Measurements from ENCODE around the gene CRLF1.

CRLF1 gene

GRCh38 chr19:18635831-18636182, 29.2 kb upstream of the CRLF1 start:
- Histone ChIP-seq H3K36me3 (ENCODE audit: control insufficient read depth, insufficient read depth, low read length) (no peaks in the 10 kb centered on the region), H3K4me3 (ENCODE audit: extremely low read depth, insufficient read depth, low read length, poor library complexity, severe bottlenecking) (peak overlapping the region; percentile 79), H3K4me1 (ENCODE audit: control insufficient read depth, insufficient read depth, low read length, poor library complexity, severe bottlenecking) (peaks cover 6% of the 10 kb centered on the region), H3K9me3 (ENCODE audit: control insufficient read depth, low read length) (no peaks in the 10 kb centered on the region), H3K27ac (ENCODE audit: low read depth, low read length, severe bottlenecking) (no peak overlapping the region)
- WGBS, 2 experiments (ENCODE audit: insufficient coverage in 2 of 2), result 5 to 10% methylated on average over 3 to 4 of the region's 6 CpGs

- H3K27ac ChIP-seq (ENCODE audit: low read depth, low read length, severe bottlenecking), result no peak overlapping the region
Measured at GRCh38 chr19:18634612-18635297, 28.2 kb upstream of the CRLF1 start.

GRCh38 chr19:18633321-18633720, 26.7 kb upstream of the CRLF1 start:
- 83 to 86% methylated on average over 8 of the region's 8 CpGs for WGBS, 2 experiments (ENCODE audit: insufficient coverage in 2 of 2)
- Histone ChIP-seq H3K4me1 (ENCODE audit: control insufficient read depth, insufficient read depth, low read length, poor library complexity, severe bottlenecking) (peaks cover 6% of the 10 kb centered on the region), H3K36me3 (ENCODE audit: control insufficient read depth, insufficient read depth, low read length) (no peaks in the 10 kb centered on the region), H3K9me3 (ENCODE audit: control insufficient read depth, low read length) (no peaks in the 10 kb centered on the region), H3K27ac (ENCODE audit: low read depth, low read length, severe bottlenecking) (no peak overlapping the region), H3K4me3 (ENCODE audit: extremely low read depth, insufficient read depth, low read length, poor library complexity, severe bottlenecking) (no peak overlapping the region)

More at GRCh38 chr19:18634612-18635297, 28.2 kb upstream of the CRLF1 start:
- H3K4me1 ChIP-seq (ENCODE audit: control insufficient read depth, insufficient read depth, low read length, poor library complexity, severe bottlenecking), result peaks cover 6% of the 10 kb centered on the region
- no peak overlapping the region for H3K4me3 ChIP-seq (ENCODE audit: extremely low read depth, insufficient read depth, low read length, poor library complexity, severe bottlenecking)
- H3K9me3 ChIP-seq (ENCODE audit: control insufficient read depth, low read length), result no peaks in the 10 kb centered on the region
- WGBS, 2 experiments (ENCODE audit: insufficient coverage in 2 of 2), result 78 to 93% methylated on average over 9 of the region's 12 CpGs
- no peaks in the 10 kb centered on the region for H3K36me3 ChIP-seq (ENCODE audit: control insufficient read depth, insufficient read depth, low read length)

- H3K27ac ChIP-seq (ENCODE audit: low read depth, low read length, severe bottlenecking), result no peak overlapping the region
- WGBS, 2 experiments (ENCODE audit: insufficient coverage in 2 of 2), result 80 to 93% methylated on average over 10 to 12 of the region's 15 CpGs
- no peaks in the 10 kb centered on the region for H3K4me1 ChIP-seq (ENCODE audit: control insufficient read depth, insufficient read depth, low read length, poor library complexity, severe bottlenecking)
Measured at GRCh38 chr19:18629166-18630088, 22.8 kb upstream of the CRLF1 start.

GRCh38 chr19:18626906-18627305, 20.3 kb upstream of the CRLF1 start:
- WGBS, 2 experiments (ENCODE audit: insufficient coverage in 2 of 2), result 63 to 74% methylated on average over 1 to 2 of the region's 2 CpGs
- H3K4me3 ChIP-seq (ENCODE audit: extremely low read depth, insufficient read depth, low read length, poor library complexity, severe bottlenecking), result no peak overlapping the region

More at GRCh38 chr19:18629166-18630088, 22.8 kb upstream of the CRLF1 start:
- Histone ChIP-seq H3K9me3 (ENCODE audit: control insufficient read depth, low read length) (no peaks in the 10 kb centered on the region), H3K4me3 (ENCODE audit: extremely low read depth, insufficient read depth, low read length, poor library complexity, severe bottlenecking) (no peak overlapping the region), H3K36me3 (ENCODE audit: control insufficient read depth, insufficient read depth, low read length) (no peaks in the 10 kb centered on the region)

GRCh38 chr19:18620902-18621301, 14.3 kb upstream of the CRLF1 start:
- Histone ChIP-seq H3K9me3 (ENCODE audit: control insufficient read depth, low read length) (no peaks in the 10 kb centered on the region), H3K36me3 (ENCODE audit: control insufficient read depth, insufficient read depth, low read length) (no peaks in the 10 kb centered on the region), H3K4me1 (ENCODE audit: control insufficient read depth, insufficient read depth, low read length, poor library complexity, severe bottlenecking) (no peaks in the 10 kb centered on the region), H3K4me3 (ENCODE audit: extremely low read depth, insufficient read depth, low read length, poor library complexity, severe bottlenecking) (no peak overlapping the region), H3K27ac (ENCODE audit: low read depth, low read length, severe bottlenecking) (no peak overlapping the region)
- 69 to 93% methylated on average over 3 to 4 of the region's 7 CpGs for WGBS, 2 experiments (ENCODE audit: insufficient coverage in 2 of 2)

More at GRCh38 chr19:18626906-18627305, 20.3 kb upstream of the CRLF1 start:
- H3K36me3 ChIP-seq (ENCODE audit: control insufficient read depth, insufficient read depth, low read length), result no peaks in the 10 kb centered on the region
- no peaks in the 10 kb centered on the region for H3K4me1 ChIP-seq (ENCODE audit: control insufficient read depth, insufficient read depth, low read length, poor library complexity, severe bottlenecking)
- H3K27ac ChIP-seq (ENCODE audit: low read depth, low read length, severe bottlenecking), result no peak overlapping the region
- H3K9me3 ChIP-seq (ENCODE audit: control insufficient read depth, low read length), result no peaks in the 10 kb centered on the region

GRCh38 chr19:18620311-18620710, 13.7 kb upstream of the CRLF1 start:
- no peaks in the 10 kb centered on the region for H3K9me3 ChIP-seq (ENCODE audit: control insufficient read depth, low read length)
- 81 to 88% methylated on average over 4 to 8 of the region's 10 CpGs for WGBS, 2 experiments (ENCODE audit: insufficient coverage in 2 of 2)
- no peak overlapping the region for H3K4me3 ChIP-seq (ENCODE audit: extremely low read depth, insufficient read depth, low read length, poor library complexity, severe bottlenecking)
- no peak overlapping the region for H3K27ac ChIP-seq (ENCODE audit: low read depth, low read length, severe bottlenecking)
- no peaks in the 10 kb centered on the region for H3K4me1 ChIP-seq (ENCODE audit: control insufficient read depth, insufficient read depth, low read length, poor library complexity, severe bottlenecking)
- no peaks in the 10 kb centered on the region for H3K36me3 ChIP-seq (ENCODE audit: control insufficient read depth, insufficient read depth, low read length)

- H3K4me3 ChIP-seq (ENCODE audit: extremely low read depth, insufficient read depth, low read length, poor library complexity, severe bottlenecking), result no peak overlapping the region
- no peak overlapping the region for H3K27ac ChIP-seq (ENCODE audit: low read depth, low read length, severe bottlenecking)
- peaks cover 8% of the 10 kb centered on the region for H3K4me1 ChIP-seq (ENCODE audit: control insufficient read depth, insufficient read depth, low read length, poor library complexity, severe bottlenecking)
- 94 to 100% methylated on average over 4 to 6 of the region's 13 CpGs for WGBS, 2 experiments (ENCODE audit: insufficient coverage in 2 of 2)
- H3K36me3 ChIP-seq (ENCODE audit: control insufficient read depth, insufficient read depth, low read length), result no peaks in the 10 kb centered on the region
- H3K9me3 ChIP-seq (ENCODE audit: control insufficient read depth, low read length), result no peaks in the 10 kb centered on the region
Measured at GRCh38 chr19:18618236-18618635, 11.6 kb upstream of the CRLF1 start.

GRCh38 chr19:18617562-18617961, 11.0 kb upstream of the CRLF1 start:
- Histone ChIP-seq H3K4me1 (ENCODE audit: control insufficient read depth, insufficient read depth, low read length, poor library complexity, severe bottlenecking) (peaks cover 14% of the 10 kb centered on the region), H3K36me3 (ENCODE audit: control insufficient read depth, insufficient read depth, low read length) (no peaks in the 10 kb centered on the region), H3K9me3 (ENCODE audit: control insufficient read depth, low read length) (no peaks in the 10 kb centered on the region), H3K27ac (ENCODE audit: low read depth, low read length, severe bottlenecking) (no peak overlapping the region), H3K4me3 (ENCODE audit: extremely low read depth, insufficient read depth, low read length, poor library complexity, severe bottlenecking) (no peak overlapping the region)

GRCh38 chr19:18616023-18616422, 9.4 kb upstream of the CRLF1 start:
- 94 to 100% methylated on average over 2 to 3 of the region's 3 CpGs for WGBS, 2 experiments (ENCODE audit: insufficient coverage in 2 of 2)
- H3K4me1 ChIP-seq (ENCODE audit: control insufficient read depth, insufficient read depth, low read length, poor library complexity, severe bottlenecking), result peaks cover 27% of the 10 kb centered on the region
- no peak overlapping the region for H3K27ac ChIP-seq (ENCODE audit: low read depth, low read length, severe bottlenecking)
- H3K9me3 ChIP-seq (ENCODE audit: control insufficient read depth, low read length), result no peaks in the 10 kb centered on the region
- H3K4me3 ChIP-seq (ENCODE audit: extremely low read depth, insufficient read depth, low read length, poor library complexity, severe bottlenecking), result no peak overlapping the region
- H3K36me3 ChIP-seq (ENCODE audit: control insufficient read depth, insufficient read depth, low read length), result no peaks in the 10 kb centered on the region

Measured in mesodermal cell (in vitro differentiated cells).